ENCODE results near the gene CHML. TPM values are rescaled to one million over a fixed set of nuclear protein-coding genes. Genes with fewer than 3 reads are reported as not detected.

The CHML gene
- total and polyA plus RNA-seq, 7 donors: 1.6 to 8.0 (median 6.1) TPM

DNA sequence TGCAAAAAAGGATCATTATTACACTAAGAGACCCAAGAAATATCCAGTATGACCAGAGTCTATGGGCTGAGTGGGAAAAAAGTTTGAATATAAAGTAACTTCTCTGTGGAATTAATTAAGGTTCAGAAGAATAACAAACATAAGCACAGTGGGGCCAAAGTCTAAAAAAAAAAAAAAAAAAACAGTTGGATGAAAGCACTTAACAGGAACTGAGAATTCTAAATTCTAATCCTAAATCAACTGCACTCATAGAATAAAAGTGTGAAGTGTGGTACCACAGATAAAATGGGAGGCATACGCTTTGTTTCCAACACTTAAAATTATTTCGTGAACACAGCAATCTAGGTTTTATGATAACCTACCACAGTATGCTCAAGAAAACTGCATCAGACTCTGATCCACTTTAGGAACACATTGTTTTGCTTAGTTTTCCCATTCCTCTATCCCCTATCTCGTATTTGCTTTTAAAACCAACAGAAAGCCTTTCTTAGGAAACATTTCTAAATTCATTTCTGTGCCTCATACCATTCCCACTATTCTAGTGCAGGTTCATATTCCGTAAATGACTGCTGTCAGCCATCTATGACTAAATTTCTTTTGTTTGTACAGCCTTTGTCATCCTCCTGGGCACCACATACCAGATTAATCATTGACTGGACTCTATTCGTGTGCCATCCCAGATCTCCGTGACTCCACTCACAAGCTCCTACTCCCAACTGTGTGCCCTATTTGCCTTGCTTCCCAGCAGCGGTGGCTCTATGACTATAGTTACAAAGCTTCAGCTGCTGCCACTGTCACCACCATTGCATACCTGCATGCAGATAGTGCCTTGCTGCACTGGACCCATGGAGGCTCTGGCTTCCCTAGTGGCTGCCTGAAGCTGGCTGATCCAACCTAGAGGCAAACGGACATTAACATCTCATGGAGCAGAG lies 24.9 kb downstream of the CHML start:
- no peak overlapping the region for H3K27ac ChIP-seq
- intact Hi-C loops (cut with DNase I): no loop called here

GRCh38 chr1:241614572-241614971 lies 25.6 kb downstream of the CHML start:
- 72 to 82% methylated on average over 4 of the region's 4 CpGs for WGBS, 2 donors
- intact Hi-C loops (cut with DNase I): loop anchor here (5.0 kb wide), 1 partner anchor 233 kb away; the partner anchor contains the start of gene EXO1
- no peaks in the 10 kb centered on the region for H3K9me3 ChIP-seq
- no peaks in the 10 kb centered on the region for H3K27me3 ChIP-seq
- TF ChIP-seq EP300 (IDR thresholded peaks at IDR 0.05) (no peak), POLR2AphosphoS5 (IDR thresholded peaks at IDR 0.05) (no peak), POLR2A (IDR thresholded peaks at IDR 0.05) (no peak), CTCF (IDR thresholded peaks at IDR 0.05) (no peak)
- H3K27ac ChIP-seq: no peak overlapping the region
- peaks cover 0 to 5% (median 0%) of the 10 kb centered on the region in 4 donors for H3K4me1 ChIP-seq
- DNase-seq: no peak
- H3K36me3 ChIP-seq: no peaks in the 10 kb centered on the region
- no peak overlapping the region for H3K4me3 ChIP-seq

More for the DNA sequence above, 24.9 kb downstream of the CHML start:
- 24 to 74% methylated on average over 8 of the region's 8 CpGs for WGBS, 2 donors
- no peak for DNase-seq
- no peaks in the 10 kb centered on the region for H3K9me3 ChIP-seq
- no peaks in the 10 kb centered on the region for H3K27me3 ChIP-seq
- TF ChIP-seq CTCF (IDR thresholded peaks at IDR 0.05) (no peak), EP300 (IDR thresholded peaks at IDR 0.05) (no peak), POLR2A (IDR thresholded peaks at IDR 0.05) (no peak), POLR2AphosphoS5 (IDR thresholded peaks at IDR 0.05) (no peak)
- no peaks in the 10 kb centered on the region for H3K36me3 ChIP-seq
- H3K4me1 ChIP-seq: peaks cover 0 to 5% (median 0%) of the 10 kb centered on the region in 4 donors
- no peak overlapping the region for H3K4me3 ChIP-seq

GRCh38 chr1:241614144-241614543 lies 26.0 kb downstream of the CHML start:
- Histone ChIP-seq H3K4me1 (peaks cover 0 to 5% (median 0%) of the 10 kb centered on the region in 4 donors), H3K9me3 (no peaks in the 10 kb centered on the region), H3K36me3 (no peaks in the 10 kb centered on the region), H3K4me3 (no peak overlapping the region), H3K27ac (no peak overlapping the region), H3K27me3 (no peaks in the 10 kb centered on the region)
- DNase-seq: no peak
- WGBS, 2 donors: 88 to 94% methylated on average over 4 of the region's 4 CpGs
- intact Hi-C loops (cut with DNase I): loop anchor here (5.0 kb wide), 1 partner anchor 233 kb away; the partner anchor contains the start of gene EXO1
- TF ChIP-seq CTCF (IDR thresholded peaks at IDR 0.05): no peak
- no peak for TF ChIP-seq POLR2A (IDR thresholded peaks at IDR 0.05)
- no peak for TF ChIP-seq POLR2AphosphoS5 (IDR thresholded peaks at IDR 0.05)
- TF ChIP-seq EP300 (IDR thresholded peaks at IDR 0.05): no peak

DNA sequence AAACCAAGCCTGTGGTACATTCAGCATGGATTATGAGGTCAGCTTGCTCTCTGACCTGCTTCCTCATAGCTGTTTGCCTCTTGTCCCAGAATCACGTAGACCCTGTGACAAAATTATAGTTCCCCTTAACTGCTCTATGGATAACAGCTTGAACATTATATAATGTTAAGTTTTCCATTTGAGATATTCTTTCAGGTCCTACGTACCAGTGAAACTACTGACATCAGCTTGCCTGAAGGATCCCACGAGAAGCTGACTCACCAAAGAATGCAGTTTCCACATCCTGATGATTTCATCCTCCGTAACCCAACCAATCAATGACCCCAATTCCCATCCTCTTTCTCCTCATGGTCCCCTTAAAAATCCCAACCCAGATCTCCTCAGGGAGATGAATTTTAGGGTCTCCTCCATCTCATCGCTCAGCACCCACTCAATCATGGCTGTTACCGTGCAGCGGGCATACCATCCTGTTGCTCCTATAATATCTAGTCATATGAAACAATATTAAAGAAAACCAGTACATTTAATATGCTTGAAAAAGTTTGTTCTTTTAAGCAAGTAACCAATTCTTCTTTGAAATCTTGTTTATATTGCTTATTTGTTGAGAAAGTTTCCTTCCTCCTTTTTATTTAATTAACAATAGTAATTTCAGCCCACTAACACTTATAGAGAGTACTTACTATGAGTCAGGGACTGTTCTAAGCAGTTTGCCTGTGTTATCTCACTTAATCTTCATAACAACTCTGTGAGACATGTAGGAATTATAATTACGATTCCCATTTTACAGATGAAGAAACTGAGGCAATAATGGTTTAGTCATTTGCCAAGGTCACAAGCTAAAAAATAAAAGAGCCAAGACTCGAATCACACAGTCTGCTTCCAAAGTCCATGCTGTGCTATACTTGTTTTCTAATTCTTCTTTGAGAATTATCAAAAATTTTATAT lies 27.4 kb downstream of the CHML start:
- WGBS, 2 donors: 83 to 84% methylated on average over 9 of the region's 9 CpGs
- Histone ChIP-seq H3K4me3 (no peak overlapping the region), H3K4me1 (peaks cover 0 to 5% (median 0%) of the 10 kb centered on the region in 4 donors), H3K27me3 (no peaks in the 10 kb centered on the region), H3K27ac (no peak overlapping the region), H3K36me3 (no peaks in the 10 kb centered on the region), H3K9me3 (no peaks in the 10 kb centered on the region)
- no peak for DNase-seq
- intact Hi-C loops (cut with DNase I): loop anchor here (5.0 kb wide), 1 partner anchor 234 kb away; the partner anchor contains the start of gene EXO1
- no peak for TF ChIP-seq EP300 (IDR thresholded peaks at IDR 0.05)
- TF ChIP-seq POLR2A (IDR thresholded peaks at IDR 0.05): no peak
- no peak for TF ChIP-seq POLR2AphosphoS5 (IDR thresholded peaks at IDR 0.05)
- TF ChIP-seq CTCF (IDR thresholded peaks at IDR 0.05): no peak

All from sigmoid colon (tissue), 7 donors.